A673 (cell line): ENCODE results near the gene RANBP3.
A peak's percentile ranks its signal among the peaks of the same experiment; 100 is the strongest.

ENCODE experiments used
- EZH2 ChIP-seq: fragments of 200-600 bp; sonication (generic); IDR thresholded peaks from 2 replicates; pipeline ENCODE4 v1.6.1; 2017; ENCODE audit warnings: borderline replicate concordance, low read depth, mild to moderate bottlenecking, mixed read lengths, antibody characterized with exemption, low read length; ENCODE audit not compliant: poor library complexity, severe bottlenecking
- TF ChIP-seq, protein P1 (sequence below): fragments of 300-800, 200-600 bp; sonication (generic); conservative IDR thresholded peaks from 2 replicates; pipeline ENCODE4 v1.5.1; 2017; ENCODE audit warnings: low read depth, mild to moderate bottlenecking, antibody characterized with exemption, low read length, moderate library complexity, mixed read lengths

DNA sequence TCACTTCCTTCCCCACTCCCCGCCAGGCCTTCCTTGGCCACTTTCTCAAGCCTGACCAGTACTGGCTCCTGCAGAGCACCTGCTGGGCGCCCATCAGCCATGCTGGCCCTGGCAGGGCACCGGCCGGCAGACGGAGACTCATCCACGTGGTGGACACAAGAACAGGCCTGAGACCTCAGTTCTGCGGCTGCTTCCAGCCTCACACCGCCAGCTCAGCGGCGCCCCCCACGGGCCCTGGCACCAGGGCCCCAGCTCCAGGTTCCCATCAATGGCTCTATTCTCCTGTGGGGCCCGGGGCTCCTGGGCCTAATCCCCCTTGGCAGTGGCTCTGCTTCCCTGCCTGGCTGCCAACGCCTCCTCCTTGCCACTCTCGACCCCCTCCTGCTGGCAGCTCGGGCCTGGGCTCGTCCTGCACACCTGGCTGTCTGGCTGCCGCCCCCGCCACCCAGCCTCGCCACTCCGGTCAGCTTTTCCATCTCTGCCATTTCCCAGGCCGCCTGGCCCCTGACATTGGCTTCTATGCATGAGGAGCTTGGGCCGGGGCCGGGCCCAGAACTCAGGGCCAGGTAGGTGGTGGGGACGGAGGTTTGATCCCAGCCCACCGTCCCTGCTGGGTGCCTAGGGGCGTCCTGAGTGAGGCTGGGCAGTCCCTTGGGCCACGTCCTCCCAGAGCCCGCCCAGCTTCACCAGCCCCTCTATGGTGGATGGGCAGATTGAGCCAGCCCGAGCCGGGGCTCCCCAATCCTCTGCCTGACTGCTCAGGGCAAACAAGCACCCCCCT lies 80.6 kb downstream of the RANBP3 start:
- TF ChIP-seq, protein P1, sequence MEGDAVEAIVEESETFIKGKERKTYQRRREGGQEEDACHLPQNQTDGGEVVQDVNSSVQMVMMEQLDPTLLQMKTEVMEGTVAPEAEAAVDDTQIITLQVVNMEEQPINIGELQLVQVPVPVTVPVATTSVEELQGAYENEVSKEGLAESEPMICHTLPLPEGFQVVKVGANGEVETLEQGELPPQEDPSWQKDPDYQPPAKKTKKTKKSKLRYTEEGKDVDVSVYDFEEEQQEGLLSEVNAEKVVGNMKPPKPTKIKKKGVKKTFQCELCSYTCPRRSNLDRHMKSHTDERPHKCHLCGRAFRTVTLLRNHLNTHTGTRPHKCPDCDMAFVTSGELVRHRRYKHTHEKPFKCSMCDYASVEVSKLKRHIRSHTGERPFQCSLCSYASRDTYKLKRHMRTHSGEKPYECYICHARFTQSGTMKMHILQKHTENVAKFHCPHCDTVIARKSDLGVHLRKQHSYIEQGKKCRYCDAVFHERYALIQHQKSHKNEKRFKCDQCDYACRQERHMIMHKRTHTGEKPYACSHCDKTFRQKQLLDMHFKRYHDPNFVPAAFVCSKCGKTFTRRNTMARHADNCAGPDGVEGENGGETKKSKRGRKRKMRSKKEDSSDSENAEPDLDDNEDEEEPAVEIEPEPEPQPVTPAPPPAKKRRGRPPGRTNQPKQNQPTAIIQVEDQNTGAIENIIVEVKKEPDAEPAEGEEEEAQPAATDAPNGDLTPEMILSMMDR, result peak; percentile 21; the same call in 1 of the 2 replicates
- no peak for TF ChIP-seq EZH2
